Measurements from ENCODE around the gene ACO2.

ACO2 gene

DNA sequence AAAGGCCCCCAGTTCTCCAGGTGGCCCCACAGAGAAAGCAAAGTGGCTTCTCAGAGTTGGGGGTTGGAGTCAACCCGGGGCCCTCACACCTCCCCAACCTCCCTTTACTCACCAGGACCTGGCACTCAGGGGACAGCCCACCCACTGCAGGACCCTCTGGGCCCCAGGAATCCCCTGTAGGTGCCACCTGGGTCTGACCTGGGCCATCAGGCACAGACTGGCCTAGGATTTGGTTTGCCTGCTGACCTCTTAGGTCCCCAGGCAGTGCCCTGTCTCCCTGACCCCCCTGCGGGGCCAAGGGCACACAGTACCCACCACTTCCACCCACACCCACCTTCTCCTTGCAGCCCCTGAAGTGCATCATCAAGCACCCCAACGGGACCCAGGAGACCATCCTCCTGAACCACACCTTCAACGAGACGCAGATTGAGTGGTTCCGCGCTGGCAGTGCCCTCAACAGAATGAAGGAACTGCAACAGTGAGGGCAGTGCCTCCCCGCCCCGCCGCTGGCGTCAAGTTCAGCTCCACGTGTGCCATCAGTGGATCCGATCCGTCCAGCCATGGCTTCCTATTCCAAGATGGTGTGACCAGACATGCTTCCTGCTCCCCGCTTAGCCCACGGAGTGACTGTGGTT, 59.3 kb downstream of the ACO2 start:
- Histone ChIP-seq H3K9me3 (ENCODE audit: insufficient read depth, low read length) (no peaks in the 10 kb centered on the region), H3K4me3 (ENCODE audit: low read length) (no peak overlapping the region), H3K9ac (ENCODE audit: low read length) (no peak overlapping the region), H3K36me3 (replicated peaks; ENCODE audit: low read depth, low read length) (peaks cover 71% of the 10 kb centered on the region), H3K27me3 (ENCODE audit: low read depth, low read length) (no peaks in the 10 kb centered on the region), H4K20me1 (ENCODE audit: insufficient read depth, low read length) (0 out of 2 replicates have a peak, but pooled peaks cover 6% of the 10 kb centered on the region), H3K27ac (ENCODE audit: low read length) (no peak overlapping the region), H3K79me2 (ENCODE audit: low read length) (peaks cover 21% of the 10 kb centered on the region), H3K4me1 (ENCODE audit: low read length) (no peaks in the 10 kb centered on the region), H3K4me2 (ENCODE audit: low read length) (no peak overlapping the region), H2AFZ (ENCODE audit: low read depth, low read length) (no peak overlapping the region)
- TF ChIP-seq, protein P1, sequence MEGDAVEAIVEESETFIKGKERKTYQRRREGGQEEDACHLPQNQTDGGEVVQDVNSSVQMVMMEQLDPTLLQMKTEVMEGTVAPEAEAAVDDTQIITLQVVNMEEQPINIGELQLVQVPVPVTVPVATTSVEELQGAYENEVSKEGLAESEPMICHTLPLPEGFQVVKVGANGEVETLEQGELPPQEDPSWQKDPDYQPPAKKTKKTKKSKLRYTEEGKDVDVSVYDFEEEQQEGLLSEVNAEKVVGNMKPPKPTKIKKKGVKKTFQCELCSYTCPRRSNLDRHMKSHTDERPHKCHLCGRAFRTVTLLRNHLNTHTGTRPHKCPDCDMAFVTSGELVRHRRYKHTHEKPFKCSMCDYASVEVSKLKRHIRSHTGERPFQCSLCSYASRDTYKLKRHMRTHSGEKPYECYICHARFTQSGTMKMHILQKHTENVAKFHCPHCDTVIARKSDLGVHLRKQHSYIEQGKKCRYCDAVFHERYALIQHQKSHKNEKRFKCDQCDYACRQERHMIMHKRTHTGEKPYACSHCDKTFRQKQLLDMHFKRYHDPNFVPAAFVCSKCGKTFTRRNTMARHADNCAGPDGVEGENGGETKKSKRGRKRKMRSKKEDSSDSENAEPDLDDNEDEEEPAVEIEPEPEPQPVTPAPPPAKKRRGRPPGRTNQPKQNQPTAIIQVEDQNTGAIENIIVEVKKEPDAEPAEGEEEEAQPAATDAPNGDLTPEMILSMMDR (IDR thresholded peaks at IDR 0.05; ENCODE audit: low read depth, low read length), result no peak
- TF ChIP-seq EZH2phosphoT487 (IDR thresholded peaks at IDR 0.05; ENCODE audit: low read depth), result no peak

DNA sequence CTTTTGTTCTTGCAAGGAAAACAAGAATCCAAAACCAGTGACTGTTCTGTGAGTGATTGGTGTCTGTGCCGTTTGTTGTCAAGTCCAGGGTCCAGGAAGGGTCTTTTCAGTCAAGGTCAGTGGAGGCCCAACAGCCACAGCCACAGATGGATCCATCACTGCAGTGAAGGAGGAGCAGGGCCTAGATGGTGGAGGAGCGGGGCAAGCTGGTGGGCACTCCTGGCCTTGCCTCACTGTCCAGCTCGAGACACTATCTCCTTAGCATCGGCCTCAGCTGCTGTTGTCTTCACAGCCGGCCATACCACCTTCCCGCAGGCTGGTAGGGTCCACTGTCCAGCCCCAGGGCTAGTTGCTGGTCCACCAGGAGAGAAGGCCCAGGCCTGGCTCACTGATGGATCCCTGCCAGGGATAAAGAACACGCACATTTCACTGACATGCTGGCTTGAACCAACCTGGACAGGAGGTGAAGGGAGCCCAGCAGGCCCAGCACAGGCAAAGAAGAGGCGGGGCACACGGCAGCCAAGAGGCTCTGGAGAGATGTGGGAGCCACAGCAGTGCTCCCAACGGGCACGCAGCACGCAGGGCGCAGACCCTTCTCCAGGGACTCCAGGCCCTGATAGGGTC, 60.1 kb downstream of the ACO2 start:
- Histone ChIP-seq H3K79me2 (ENCODE audit: low read length) (peaks cover 27% of the 10 kb centered on the region), H3K27me3 (ENCODE audit: low read depth, low read length) (no peaks in the 10 kb centered on the region), H3K9me3 (ENCODE audit: insufficient read depth, low read length) (no peaks in the 10 kb centered on the region), H3K9ac (ENCODE audit: low read length) (no peak overlapping the region), H4K20me1 (ENCODE audit: insufficient read depth, low read length) (peaks cover 6% of the 10 kb centered on the region; the same call in 1 of the 2 replicates), H2AFZ (ENCODE audit: low read depth, low read length) (no peak overlapping the region), H3K4me1 (ENCODE audit: low read length) (no peaks in the 10 kb centered on the region), H3K4me2 (ENCODE audit: low read length) (no peak overlapping the region), H3K4me3 (ENCODE audit: low read length) (no peak overlapping the region), H3K36me3 (replicated peaks; ENCODE audit: low read depth, low read length) (peaks cover 67% of the 10 kb centered on the region), H3K27ac (ENCODE audit: low read length) (no peak overlapping the region)
- TF ChIP-seq, protein P1 (IDR thresholded peaks at IDR 0.05; ENCODE audit: low read depth, low read length), result no peak
- no peak for TF ChIP-seq EZH2phosphoT487 (IDR thresholded peaks at IDR 0.05; ENCODE audit: low read depth)

DNA sequence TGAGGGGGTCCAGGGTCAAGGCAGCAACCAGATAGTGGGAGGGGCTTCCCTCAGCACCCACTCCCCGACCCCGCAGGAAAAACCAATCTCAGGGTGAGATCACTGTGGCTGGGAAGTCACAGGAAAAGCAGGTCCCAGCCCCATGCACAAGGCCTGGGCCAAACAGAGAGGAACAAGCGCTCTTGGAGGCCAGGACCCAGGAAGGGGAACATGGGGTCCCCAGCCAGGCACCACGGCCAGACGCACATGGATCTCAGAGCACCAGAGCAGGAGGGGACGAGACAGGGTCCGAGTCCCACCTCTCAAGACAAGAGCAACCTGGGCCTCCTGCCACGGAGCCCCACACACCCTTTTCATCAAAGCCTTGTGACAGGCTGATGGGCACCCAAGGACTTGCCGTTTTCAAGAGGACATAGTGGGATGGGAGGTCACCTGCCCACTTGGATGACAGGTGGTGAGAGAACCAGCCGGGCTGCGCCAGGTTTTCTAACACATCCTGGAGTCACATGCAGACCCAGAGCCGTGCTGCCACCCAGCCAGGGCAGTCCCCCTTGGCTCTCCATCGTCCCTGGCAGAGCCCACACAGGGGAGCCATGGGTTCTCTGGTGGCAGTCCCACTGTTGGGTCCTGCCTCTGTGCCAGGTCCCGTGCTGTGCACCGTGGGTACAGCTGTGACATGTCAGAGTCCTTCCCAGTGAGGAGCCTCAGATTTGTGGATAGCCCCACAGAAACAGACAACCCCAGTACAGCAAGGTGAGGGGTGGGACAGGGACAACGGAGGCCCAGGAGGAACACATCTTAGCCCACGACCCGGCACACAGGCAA, 62.2 kb downstream of the ACO2 start:
- Histone ChIP-seq H3K9ac (ENCODE audit: low read length) (no peak overlapping the region), H2AFZ (ENCODE audit: low read depth, low read length) (no peak overlapping the region), H3K36me3 (replicated peaks; ENCODE audit: low read depth, low read length) (peaks cover 57% of the 10 kb centered on the region), H3K4me1 (ENCODE audit: low read length) (no peaks in the 10 kb centered on the region), H3K9me3 (ENCODE audit: insufficient read depth, low read length) (no peaks in the 10 kb centered on the region), H3K27ac (ENCODE audit: low read length) (no peak overlapping the region), H3K27me3 (ENCODE audit: low read depth, low read length) (no peaks in the 10 kb centered on the region), H3K4me2 (ENCODE audit: low read length) (no peak overlapping the region), H3K79me2 (ENCODE audit: low read length) (peaks cover 31% of the 10 kb centered on the region), H4K20me1 (ENCODE audit: insufficient read depth, low read length) (peaks cover 1% of the 10 kb centered on the region; the same call in 1 of the 2 replicates), H3K4me3 (ENCODE audit: low read length) (no peak overlapping the region)
- TF ChIP-seq, protein P1 (IDR thresholded peaks at IDR 0.05; ENCODE audit: low read depth, low read length), result no peak
- TF ChIP-seq EZH2phosphoT487 (IDR thresholded peaks at IDR 0.05; ENCODE audit: low read depth), result no peak
